Liver (tissue), 9 donors: Measurements from ENCODE around the gene STRIP2. TPM values are rescaled to one million over a fixed set of nuclear protein-coding genes. Genes with fewer than 3 reads are reported as not detected.
"Not testable (repeated sequence)": the region's sequence is repeated elsewhere in the genome, so short reads cannot be mapped to it uniquely, and the experiment has no call there.

Experiments
- DNase-seq: peaks from one replicate; pipeline ENCODE4 v3.0.0-alpha.2; 2017; ENCODE audit warnings: low spot score
- H3K27ac ChIP-seq, 2 donors: one replicate each; pipeline ENCODE4 v1.7.0; 2013; ENCODE audit warnings: inconsistent platforms in 2 of 2, low read length in 2 of 2, control low read depth in 1 of 2, low read depth in 1 of 2, mild to moderate bottlenecking in 1 of 2
- H3K27me3 ChIP-seq, 4 donors: one replicate each; pipeline versions ENCODE4 v1.6.1 to v1.7.0; 2013; ENCODE audit warnings: low read length in 3 of 4, inconsistent platforms in 1 of 4, mild to moderate bottlenecking in 1 of 4, moderate library complexity in 1 of 4; ENCODE audit not compliant: control insufficient read depth in 4 of 4, insufficient read depth in 4 of 4
- H3K36me3 ChIP-seq, 4 donors: one replicate each; pipeline versions ENCODE4 v1.6.1 to v1.7.0; 2013; ENCODE audit warnings: low read length in 3 of 4, mild to moderate bottlenecking in 3 of 4, low read depth in 1 of 4, moderate library complexity in 1 of 4; ENCODE audit not compliant: control insufficient read depth in 4 of 4, insufficient read depth in 3 of 4
- H3K4me1 ChIP-seq, 4 donors: one replicate each; pipeline versions ENCODE4 v1.6.1 to v1.7.0; 2013; ENCODE audit warnings: low read length in 3 of 4, mild to moderate bottlenecking in 3 of 4, moderate library complexity in 1 of 4; ENCODE audit not compliant: control insufficient read depth in 4 of 4, insufficient read depth in 4 of 4
- H3K4me3 ChIP-seq, 3 donors: one replicate each; pipeline versions ENCODE4 v1.6.1 to v1.7.0; 2013; ENCODE audit warnings: low read length in 3 of 3, control low read depth in 1 of 3, low read depth in 1 of 3, mild to moderate bottlenecking in 1 of 3
- H3K9ac ChIP-seq, 2 donors: one replicate each; pipeline ENCODE4 v1.7.0; 2013; ENCODE audit warnings: low read length in 2 of 2, mild to moderate bottlenecking in 2 of 2, moderate library complexity in 2 of 2, control low read depth in 1 of 2, low read depth in 1 of 2
- H3K9me3 ChIP-seq, 4 donors: one replicate each; pipeline versions ENCODE4 v1.6.1 to v1.7.0; 2013; ENCODE audit warnings: low read length in 3 of 4; ENCODE audit not compliant: control insufficient read depth in 4 of 4
- ATF3 ChIP-seq: IDR thresholded peaks from 2 replicates; pipeline ENCODE4 v1.6.1; 2016; ENCODE audit warnings: antibody characterized with exemption
- EGR1 ChIP-seq, 2 donors: IDR thresholded peaks; 2 replicates each; pipeline ENCODE4 v1.6.1; 2016 to 2018; ENCODE audit warnings: antibody characterized with exemption in 2 of 2, low read depth in 2 of 2
- FOXA1 ChIP-seq: IDR thresholded peaks from 2 replicates; pipeline ENCODE4 v1.6.1; 2016; ENCODE audit warnings: antibody characterized with exemption
- FOXA2 ChIP-seq: IDR thresholded peaks from 2 replicates; pipeline ENCODE4 v1.6.1; 2016; ENCODE audit warnings: antibody characterized with exemption
- GABPA ChIP-seq, 2 donors: IDR thresholded peaks in 1 of 2; conservative IDR thresholded peaks in 1 of 2; 2 replicates each; pipeline ENCODE4 v1.6.1; 2016; ENCODE audit warnings: antibody characterized with exemption in 2 of 2, mild to moderate bottlenecking in 1 of 2, moderate library complexity in 1 of 2
- HNF4A ChIP-seq, 2 donors: conservative IDR thresholded peaks; 2 replicates each; pipeline ENCODE4 v1.6.1; 2016; ENCODE audit warnings: antibody characterized with exemption in 2 of 2, mild to moderate bottlenecking in 2 of 2
- HNF4G ChIP-seq: IDR thresholded peaks from 2 replicates; pipeline ENCODE4 v1.6.1; 2016; ENCODE audit warnings: antibody characterized with exemption
- JUND ChIP-seq, 2 donors: IDR thresholded peaks; 2 replicates each; pipeline ENCODE4 v1.6.1; 2016; ENCODE audit warnings: antibody characterized with exemption in 2 of 2
- MAX ChIP-seq: IDR thresholded peaks from 2 replicates; pipeline ENCODE4 v1.6.1; 2016; ENCODE audit warnings: antibody characterized with exemption
- NR2F2 ChIP-seq: IDR thresholded peaks from 2 replicates; pipeline ENCODE4 v1.6.1; 2016; ENCODE audit warnings: antibody characterized with exemption
- RAD21 ChIP-seq, 2 donors: IDR thresholded peaks; 2 replicates each; pipeline ENCODE4 v1.6.1; 2016; ENCODE audit warnings: antibody characterized with exemption in 2 of 2, mild to moderate bottlenecking in 2 of 2
- RXRA ChIP-seq, 2 donors: IDR thresholded peaks; 2 replicates each; pipeline ENCODE4 v1.6.1; 2017 to 2018; ENCODE audit warnings: antibody characterized with exemption in 2 of 2, mild to moderate bottlenecking in 1 of 2
- SP1 ChIP-seq: IDR thresholded peaks from 2 replicates; pipeline ENCODE4 v1.6.1; 2018; ENCODE audit warnings: antibody characterized with exemption, mild to moderate bottlenecking
- YY1 ChIP-seq: IDR thresholded peaks from 2 replicates; pipeline ENCODE4 v1.6.1; 2016; ENCODE audit warnings: antibody characterized with exemption, mild to moderate bottlenecking
- WGBS: extraction: QIAGEN DNeasy Blood & Tissue Kit; methylation state at CpG from one replicate; pipeline ENCODE4 v1.1.7; 2013; 5-methylcytosine and 5-hydroxymethylcytosine counted together
- polyA plus RNA-seq, 2 donors: library from polyadenylated mRNA; stranded (reverse) in 1 of 2; unstranded in 1 of 2; fragments of 200-250 nt in 1 of 2; fragments of >200 nt in 1 of 2; fragmentation: Nextera tagmentation in 1 of 2; extraction: Ambion mirVana in 1 of 2; gene quantifications; one replicate each; pipeline versions ENCODE4 v1.2.1 to v1.2.3, GENCODE V29; 2013 to 2015
- total RNA-seq, 2 donors: library from RNA; depleted of rRNA; stranded (reverse); fragments of >200 nt; gene quantifications; one replicate each; pipeline ENCODE4 v1.2.3, GENCODE V29; 2014
- TF ChIP-seq, protein P1 (sequence below): IDR thresholded peaks from 2 replicates; pipeline ENCODE4 v1.6.1; 2016; ENCODE audit warnings: antibody characterized with exemption
- TF ChIP-seq, protein P2 (sequence below): fragments of 150-350 bp; IDR thresholded peaks from 2 replicates; pipeline ENCODE4 v1.5.1; 2017; ENCODE audit warnings: improper control_type of control experiment, low read depth, low read length; ENCODE audit not compliant: missing input control
- donor health status: healthy.
- donor health status: healthy.
- donor health status: healthy.
- donor health status: healthy.
- donor health status: healthy.

STRIP2 gene
- total and polyA plus RNA-seq, 4 donors = 0.18 to 4.8 (median 0.35) TPM

GRCh38 chr7:129471402-129471827 is 37.2 kb downstream of the STRIP2 start:
- H3K9me3 ChIP-seq = no peaks in the 10 kb centered on the region
- H3K4me1 ChIP-seq = no peaks in the 10 kb centered on the region
- H3K9ac ChIP-seq = no peak overlapping the region
- no peaks in the 10 kb centered on the region for H3K36me3 ChIP-seq
- no peak for DNase-seq
- H3K27me3 ChIP-seq = no peaks in the 10 kb centered on the region
- no peak overlapping the region for H3K4me3 ChIP-seq
- H3K27ac ChIP-seq = no peak overlapping the region
- TF ChIP-seq FOXA1 (no peak), SP1 (no peak), ATF3 (no peak), MAX (no peak)

GRCh38 chr7:129475931-129476330 is 41.7 kb downstream of the STRIP2 start:
- not testable (repeated sequence) for H3K27ac ChIP-seq, H3K27me3 ChIP-seq, H3K9me3 ChIP-seq, H3K36me3 ChIP-seq, H3K4me3 ChIP-seq, H3K4me1 ChIP-seq, H3K9ac ChIP-seq, DNase-seq
- 95% methylated on average over 27 of the region's 27 CpGs for WGBS

DNA sequence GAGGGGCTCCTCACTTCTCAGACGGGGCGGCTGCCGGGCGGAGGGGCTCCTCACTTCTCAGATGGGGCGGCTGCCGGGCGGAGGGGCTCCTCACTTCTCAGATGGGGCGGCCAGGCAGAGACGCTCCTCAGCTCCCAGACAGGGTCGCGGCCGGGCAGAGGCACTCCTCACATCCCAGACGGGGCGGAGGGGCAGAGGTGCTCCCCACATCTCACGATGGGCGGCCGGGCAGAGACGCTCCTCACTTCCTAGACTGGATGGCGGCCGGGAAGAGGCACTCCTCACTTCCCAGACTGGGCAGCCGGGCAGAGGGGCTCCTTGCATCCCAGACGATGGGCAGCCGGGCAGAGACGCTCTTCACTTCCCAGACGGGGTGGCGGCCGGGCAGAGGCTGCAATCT is 42.2 kb downstream of the STRIP2 start:
- DNase-seq, H3K27ac ChIP-seq, H3K9me3 ChIP-seq, H3K36me3 ChIP-seq, H3K9ac ChIP-seq, H3K4me1 ChIP-seq, H3K27me3 ChIP-seq, H3K4me3 ChIP-seq: not testable (repeated sequence)
- 97% methylated on average over 23 of the region's 27 CpGs for WGBS

DNA sequence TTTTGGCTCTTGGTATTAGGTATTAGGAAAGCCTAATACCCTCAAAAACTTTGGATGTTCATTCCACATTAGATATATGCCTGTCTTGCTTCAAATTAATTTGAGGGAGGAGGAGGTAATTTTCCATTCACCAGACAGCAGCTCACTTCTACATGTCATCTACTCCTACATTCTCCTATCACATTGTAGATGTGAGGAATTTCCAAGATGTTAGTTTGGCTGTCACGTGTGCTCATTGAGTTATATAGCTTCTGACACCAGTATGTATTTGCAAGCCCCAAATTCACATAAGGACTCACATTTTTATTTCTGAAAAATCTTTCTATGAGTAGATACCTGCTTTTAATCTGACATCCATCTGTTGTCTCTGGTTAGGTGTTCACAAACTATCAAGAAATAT is 45.6 kb downstream of the STRIP2 start:
- no peak for DNase-seq
- Histone ChIP-seq H3K27ac (no peak overlapping the region), H3K27me3 (no peaks in the 10 kb centered on the region), H3K36me3 (no peaks in the 10 kb centered on the region), H3K9me3 (no peaks in the 10 kb centered on the region), H3K4me1 (no peaks in the 10 kb centered on the region), H3K4me3 (no peak overlapping the region), H3K9ac (no peak overlapping the region)
- 96% methylated on average over 1 of the region's 1 CpG for WGBS
- TF ChIP-seq JUND (IDR thresholded peaks at IDR 0.05) (no peak), GABPA (IDR thresholded peaks at IDR 0.05 in 1 of 2, conservative IDR thresholded peaks at IDR 0.05 in 1 of 2) (no peak), RXRA (IDR thresholded peaks at IDR 0.05) (no peak), NR2F2 (no peak), HNF4A (conservative IDR thresholded peaks at IDR 0.05) (no peak), RAD21 (IDR thresholded peaks at IDR 0.05) (no peak), SP1 (no peak), ATF3 (no peak), HNF4G (no peak), MAX (no peak), FOXA2 (no peak), EGR1 (IDR thresholded peaks at IDR 0.05; ENCODE audit: low read depth in 2 of 2) (no peak), YY1 (no peak), FOXA1 (no peak)
- TF ChIP-seq, protein P1, sequence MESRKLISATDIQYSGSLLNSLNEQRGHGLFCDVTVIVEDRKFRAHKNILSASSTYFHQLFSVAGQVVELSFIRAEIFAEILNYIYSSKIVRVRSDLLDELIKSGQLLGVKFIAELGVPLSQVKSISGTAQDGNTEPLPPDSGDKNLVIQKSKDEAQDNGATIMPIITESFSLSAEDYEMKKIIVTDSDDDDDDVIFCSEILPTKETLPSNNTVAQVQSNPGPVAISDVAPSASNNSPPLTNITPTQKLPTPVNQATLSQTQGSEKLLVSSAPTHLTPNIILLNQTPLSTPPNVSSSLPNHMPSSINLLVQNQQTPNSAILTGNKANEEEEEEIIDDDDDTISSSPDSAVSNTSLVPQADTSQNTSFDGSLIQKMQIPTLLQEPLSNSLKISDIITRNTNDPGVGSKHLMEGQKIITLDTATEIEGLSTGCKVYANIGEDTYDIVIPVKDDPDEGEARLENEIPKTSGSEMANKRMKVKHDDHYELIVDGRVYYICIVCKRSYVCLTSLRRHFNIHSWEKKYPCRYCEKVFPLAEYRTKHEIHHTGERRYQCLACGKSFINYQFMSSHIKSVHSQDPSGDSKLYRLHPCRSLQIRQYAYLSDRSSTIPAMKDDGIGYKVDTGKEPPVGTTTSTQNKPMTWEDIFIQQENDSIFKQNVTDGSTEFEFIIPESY = no peak
- TF ChIP-seq, protein P2, sequence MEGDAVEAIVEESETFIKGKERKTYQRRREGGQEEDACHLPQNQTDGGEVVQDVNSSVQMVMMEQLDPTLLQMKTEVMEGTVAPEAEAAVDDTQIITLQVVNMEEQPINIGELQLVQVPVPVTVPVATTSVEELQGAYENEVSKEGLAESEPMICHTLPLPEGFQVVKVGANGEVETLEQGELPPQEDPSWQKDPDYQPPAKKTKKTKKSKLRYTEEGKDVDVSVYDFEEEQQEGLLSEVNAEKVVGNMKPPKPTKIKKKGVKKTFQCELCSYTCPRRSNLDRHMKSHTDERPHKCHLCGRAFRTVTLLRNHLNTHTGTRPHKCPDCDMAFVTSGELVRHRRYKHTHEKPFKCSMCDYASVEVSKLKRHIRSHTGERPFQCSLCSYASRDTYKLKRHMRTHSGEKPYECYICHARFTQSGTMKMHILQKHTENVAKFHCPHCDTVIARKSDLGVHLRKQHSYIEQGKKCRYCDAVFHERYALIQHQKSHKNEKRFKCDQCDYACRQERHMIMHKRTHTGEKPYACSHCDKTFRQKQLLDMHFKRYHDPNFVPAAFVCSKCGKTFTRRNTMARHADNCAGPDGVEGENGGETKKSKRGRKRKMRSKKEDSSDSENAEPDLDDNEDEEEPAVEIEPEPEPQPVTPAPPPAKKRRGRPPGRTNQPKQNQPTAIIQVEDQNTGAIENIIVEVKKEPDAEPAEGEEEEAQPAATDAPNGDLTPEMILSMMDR = no peak
